H1 (cell line): ENCODE data around the gene CLIC2. TPM values are rescaled to one million over a fixed set of nuclear protein-coding genes. Genes with fewer than 3 reads are reported as not detected.
"Not testable (repeated sequence)": the region's sequence is repeated elsewhere in the genome, so short reads cannot be mapped to it uniquely, and the experiment has no call there.

Source experiments
- CTCF ChIA-PET: fragments of 300-600 bp; sonication (Branson Sonifier 250); formaldehyde crosslinking; loops from one replicate; lab custom pipeline; 2021; ENCODE audit not compliant: partially characterized antibody; lab: Charles Lee
- POLR2A ChIA-PET: fragments of 300-600 bp; sonication (Branson Sonifier 250); formaldehyde crosslinking; loops from one replicate; lab custom pipeline; 2021; ENCODE audit warnings: inconsistent platforms; ENCODE audit not compliant: partially characterized antibody; lab: Charles Lee
- DNase-seq, 2 experiments: peaks; one replicate each; pipeline versions ENCODE4 v3.0.0 to v3.0.0-alpha.2; 2010 to 2022; ENCODE audit warnings: low spot score in 2 of 2, low read depth in 1 of 2, mixed read lengths in 1 of 2
- FAIRE-seq: peaks from 2 replicates; lab custom pipeline; 2011; peaks lifted over from hg19 to GRCh38; lab: Jason Lieb, UNC
- H2AFZ ChIP-seq: 2 replicates; pipeline ENCODE4 v1.8.1; 2012; ENCODE audit warnings: low read length, inconsistent platforms
- H2AK5ac ChIP-seq: 2 replicates; pipeline ENCODE4 v1.6.1; 2013; ENCODE audit warnings: low read depth, low read length
- H2BK120ac ChIP-seq: replicated peaks from 2 replicates; pipeline ENCODE3; 2013; ENCODE audit warnings: low read depth, low read length, inconsistent platforms
- H2BK12ac ChIP-seq: 2 replicates; pipeline ENCODE4 v1.6.1; 2013; ENCODE audit warnings: low read depth, low read length
- H2BK15ac ChIP-seq: 2 replicates; pipeline ENCODE4 v1.6.1; 2013; ENCODE audit warnings: low read length
- H2BK20ac ChIP-seq: 2 replicates; pipeline ENCODE4 v1.6.1; 2013; ENCODE audit warnings: low read length
- H2BK5ac ChIP-seq: 2 replicates; pipeline ENCODE4 v1.6.1; 2013; ENCODE audit warnings: low read depth, low read length
- H3K14ac ChIP-seq: 2 replicates; pipeline ENCODE4 v1.6.1; 2013; ENCODE audit warnings: inconsistent platforms; ENCODE audit not compliant: insufficient read length
- H3K18ac ChIP-seq: 2 replicates; pipeline ENCODE4 v1.6.1; 2013; ENCODE audit warnings: low read length; ENCODE audit errors: extremely low read depth
- H3K23ac ChIP-seq: 2 replicates; pipeline ENCODE4 v1.6.1; 2013; ENCODE audit warnings: inconsistent platforms; ENCODE audit not compliant: insufficient read length
- H3K23me2 ChIP-seq: 2 replicates; pipeline ENCODE4 v1.6.1; 2013; ENCODE audit warnings: low read depth, low read length
- H3K27ac ChIP-seq: 2 replicates; pipeline ENCODE4 v1.6.1; 2011; ENCODE audit warnings: low read depth, low read length, inconsistent platforms
- H3K27me3 ChIP-seq, 4 experiments: replicated peaks in 1 of 4; 1 replicate in 1 of 4; 2 replicates in 3 of 4; pipeline versions ENCODE4 v1.6.1 to v1.8.1; 2011 to 2013; ENCODE audit warnings: low read length in 3 of 4, mild to moderate bottlenecking in 3 of 4, inconsistent platforms in 2 of 4, mixed read lengths in 2 of 4, moderate library complexity in 1 of 4; ENCODE audit not compliant: control insufficient read depth in 3 of 4, insufficient read depth in 3 of 4; ENCODE audit errors: extremely low read depth in 1 of 4
- H3K36me3 ChIP-seq, 4 experiments: 2 replicates each; pipeline versions ENCODE4 v1.6.1 to v1.8.1; 2011 to 2013; ENCODE audit warnings: mild to moderate bottlenecking in 4 of 4, low read length in 3 of 4, moderate library complexity in 2 of 4, control low read depth in 1 of 4, inconsistent platforms in 1 of 4; ENCODE audit not compliant: insufficient read depth in 4 of 4, control insufficient read depth in 2 of 4
- H3K4ac ChIP-seq: replicated peaks from 2 replicates; pipeline ENCODE3; 2013; ENCODE audit warnings: low read length, low read depth, mixed read lengths, inconsistent platforms; ENCODE audit not compliant: insufficient read length
- H3K4me1 ChIP-seq, 4 experiments: replicated peaks in 1 of 4; 1 replicate in 1 of 4; 2 replicates in 3 of 4; pipeline versions ENCODE4 v1.6.1 to v1.8.1; 2011 to 2013; ENCODE audit warnings: low read length in 3 of 4, inconsistent platforms in 2 of 4, mixed read lengths in 1 of 4; ENCODE audit not compliant: insufficient read depth in 4 of 4, control insufficient read depth in 3 of 4
- H3K4me2 ChIP-seq, 2 experiments: 2 replicates each; pipeline versions ENCODE4 v1.6.1 to v1.8.1; 2011 to 2013; ENCODE audit warnings: low read depth in 2 of 2, low read length in 2 of 2, control low read depth in 1 of 2, inconsistent platforms in 1 of 2, mild to moderate bottlenecking in 1 of 2; ENCODE audit not compliant: insufficient read depth in 1 of 2
- H3K4me3 ChIP-seq, 4 experiments: fragments of 200-600, 300-600 bp in 1 of 4; sonication (generic), shearing (Covaris generic), sonication (Bioruptor Twin) in 1 of 4; 2 replicates each; pipeline versions ENCODE4 v1.5.1 to v1.8.1; 2011 to 2016; ENCODE audit warnings: low read length in 4 of 4, low read depth in 3 of 4, control low read depth in 2 of 4, inconsistent platforms in 2 of 4, mild to moderate bottlenecking in 2 of 4, mixed read lengths in 1 of 4, moderate library complexity in 1 of 4; ENCODE audit not compliant: insufficient read depth in 2 of 4; ENCODE audit errors: extremely low read depth in 1 of 4
- H3K56ac ChIP-seq: replicated peaks from 2 replicates; pipeline ENCODE3; 2013; ENCODE audit warnings: low read depth, mild to moderate bottlenecking, mixed read lengths, low read length, inconsistent platforms; ENCODE audit not compliant: insufficient read length
- H3K79me1 ChIP-seq: 2 replicates; pipeline ENCODE4 v1.6.1; 2013; ENCODE audit warnings: low read depth, low read length, control low read depth
- H3K79me2 ChIP-seq, 2 experiments: 2 replicates each; pipeline versions ENCODE4 v1.6.1 to v1.8.1; 2012 to 2013; ENCODE audit warnings: low read length in 2 of 2, mild to moderate bottlenecking in 2 of 2, inconsistent platforms in 1 of 2; ENCODE audit not compliant: insufficient read depth in 2 of 2, control insufficient read depth in 1 of 2
- H3K9ac ChIP-seq, 4 experiments: replicated peaks in 1 of 4; 1 replicate in 1 of 4; 2 replicates in 3 of 4; pipeline versions ENCODE4 v1.6.1 to v1.8.1; 2011 to 2013; ENCODE audit warnings: low read depth in 3 of 4, low read length in 3 of 4, control low read depth in 2 of 4, mild to moderate bottlenecking in 2 of 4, moderate library complexity in 2 of 4, inconsistent platforms in 1 of 4; ENCODE audit errors: extremely low read depth in 1 of 4
- H3K9me3 ChIP-seq, 2 experiments: 2 replicates each; pipeline versions ENCODE4 v1.6.1 to v1.8.1; 2012 to 2013; ENCODE audit warnings: mild to moderate bottlenecking in 2 of 2, moderate library complexity in 2 of 2, control low read depth in 1 of 2, inconsistent platforms in 1 of 2, low read depth in 1 of 2, low read length in 1 of 2, mixed read lengths in 1 of 2; ENCODE audit not compliant: insufficient read depth in 2 of 2
- H4K20me1 ChIP-seq, 2 experiments: replicated peaks in 1 of 2; 2 replicates each; pipeline versions ENCODE3 to v1.8.1; 2011 to 2013; ENCODE audit warnings: inconsistent platforms in 2 of 2, low read length in 2 of 2, mild to moderate bottlenecking in 1 of 2; ENCODE audit not compliant: insufficient read depth in 2 of 2, control insufficient read depth in 1 of 2
- H4K5ac ChIP-seq: 2 replicates; pipeline ENCODE4 v1.6.1; 2013; ENCODE audit warnings: low read length, low read depth, mixed read lengths, inconsistent platforms; ENCODE audit not compliant: insufficient read length
- H4K8ac ChIP-seq: 2 replicates; pipeline ENCODE4 v1.8.0; 2013; ENCODE audit warnings: mild to moderate bottlenecking, moderate library complexity, low read length, inconsistent platforms; ENCODE audit not compliant: insufficient read depth; ENCODE audit errors: extremely low read depth
- H4K91ac ChIP-seq: replicated peaks from 2 replicates; pipeline ENCODE3; 2013; ENCODE audit warnings: low read length, mixed read lengths, inconsistent platforms; ENCODE audit not compliant: insufficient read length
- KDM4A ChIP-seq: IDR thresholded peaks from one replicate; pipeline ENCODE4 v1.7.1; 2012; ENCODE audit warnings: low read depth, mild to moderate bottlenecking, moderate library complexity, low read length, inconsistent platforms; ENCODE audit not compliant: severe bottlenecking
- WGBS, 2 experiments: shearing (Covaris generic) in 1 of 2; methylation state at CpG; one replicate each; pipeline versions ENCODE4 v1.1.6 to v1.1.7; 2013 to 2015; ENCODE audit warnings: low lambda C conversion rate in 2 of 2, mixed read lengths in 2 of 2, inconsistent platforms in 1 of 2, low coverage in 1 of 2, missing lambda C conversion rate in 1 of 2; ENCODE audit not compliant: insufficient replicate concordance in 2 of 2, insufficient coverage in 1 of 2, insufficient read length in 1 of 2; ENCODE audit errors: extremely low coverage in 1 of 2, missing lambda C conversion rate in 1 of 2; 5-methylcytosine and 5-hydroxymethylcytosine counted together
- polyA plus RNA-seq, 7 experiments: library from polyadenylated mRNA; depleted of rRNA in 3 of 7; stranded (reverse) in 5 of 7; unstranded in 2 of 7; fragments of >200 nt in 5 of 7; fragments of 200-250 nt in 2 of 7; gene quantifications; 1 replicate in 5 of 7; 2 replicates in 1 of 7; 4 replicates in 1 of 7; pipeline versions ENCODE4 v1.2.1 to v1.2.3, GENCODE V29; 2011 to 2013; ENCODE audit warnings: missing spikeins in 2 of 7, mixed read lengths in 2 of 7
- total RNA-seq: library from RNA; stranded (reverse); fragmentation: NEBNext Ultra II Directional; extraction: Animal tissue kit (Norgen Biotek cat#: 25700); gene quantifications from 2 replicates; pipeline ENCODE4 v1.2.1, GENCODE V29; 2021

The CLIC2 gene
- total and polyA plus RNA-seq, 2 of the 8 experiments (the other 6 are each of a cell fraction or from before 2014, with no cell fraction given) = 0.08 to 0.61 TPM

- no peak for TF ChIP-seq KDM4A
These were observed at the start of gene CLIC2 (continued) for GRCh38 chrX:155334486-155335336.

GRCh38 chrX:155382529-155382967 lies 48.1 kb upstream of the CLIC2 start:
- H2BK120ac ChIP-seq, H2BK12ac ChIP-seq, H3K4ac ChIP-seq, H2BK15ac ChIP-seq, H2BK20ac ChIP-seq, H3K79me2 ChIP-seq, H3K23ac ChIP-seq, H3K9me3 ChIP-seq, H2AK5ac ChIP-seq, H4K5ac ChIP-seq, H3K18ac ChIP-seq, H3K56ac ChIP-seq, H4K20me1 ChIP-seq, H3K9ac ChIP-seq, H3K14ac ChIP-seq, H3K36me3 ChIP-seq, H3K79me1 ChIP-seq, DNase-seq, H3K4me1 ChIP-seq, H3K4me2 ChIP-seq, H3K4me3 ChIP-seq, H4K91ac ChIP-seq, FAIRE-seq, H4K8ac ChIP-seq, H3K27me3 ChIP-seq, H2BK5ac ChIP-seq, H2AFZ ChIP-seq, CTCF ChIA-PET, H3K23me2 ChIP-seq, H3K27ac ChIP-seq, POLR2A ChIA-PET: not testable (repeated sequence)
- no CpG with 5 or more reads among the region's 64 CpGs for WGBS, 2 experiments
